Nephron progenitor cell (in vitro differentiated cells): ENCODE results near the gene RAB28.
A peak's percentile ranks its signal among the peaks of the same experiment; 100 is the strongest.

Experiments
- DNase-seq: peaks from one replicate; pipeline ENCODE4 v3.0.0; 2021
- H3K27ac Mint-ChIP-seq: 2 replicates; pipeline ENCODE4 v1.8.0; 2021; ENCODE audit warnings: mild to moderate bottlenecking, moderate library complexity, mixed read lengths
- H3K27me3 Mint-ChIP-seq: 2 replicates; pipeline ENCODE4 v1.8.0; 2021; ENCODE audit warnings: mild to moderate bottlenecking, low read depth, mixed read lengths; ENCODE audit not compliant: poor library complexity
- H3K36me3 Mint-ChIP-seq: 2 replicates; pipeline ENCODE4 v1.8.0; 2021; ENCODE audit warnings: low read depth, mixed read lengths
- H3K4me1 Mint-ChIP-seq: 2 replicates; pipeline ENCODE4 v1.8.0; 2021; ENCODE audit warnings: mixed read lengths
- H3K4me3 Mint-ChIP-seq: 2 replicates; pipeline ENCODE4 v1.8.0; 2021; ENCODE audit warnings: mild to moderate bottlenecking, moderate library complexity, mixed read lengths
- H3K9me3 Mint-ChIP-seq: 2 replicates; pipeline ENCODE4 v1.8.0; 2021; ENCODE audit warnings: mild to moderate bottlenecking, moderate library complexity, mixed read lengths
- TF ChIP-seq, protein P1 (sequence below): fragments of 200-600 bp; sonication (generic); IDR thresholded peaks from 2 replicates; pipeline ENCODE4 v1.5.0; 2021; ENCODE audit warnings: antibody characterized with exemption

The RAB28 gene

GRCh38 chr4:13371048-13371447, 113.1 kb downstream of the RAB28 start:
- no peak overlapping the region for H3K27ac Mint-ChIP-seq
- no peak overlapping the region for H3K4me3 Mint-ChIP-seq
- TF ChIP-seq, protein P1, sequence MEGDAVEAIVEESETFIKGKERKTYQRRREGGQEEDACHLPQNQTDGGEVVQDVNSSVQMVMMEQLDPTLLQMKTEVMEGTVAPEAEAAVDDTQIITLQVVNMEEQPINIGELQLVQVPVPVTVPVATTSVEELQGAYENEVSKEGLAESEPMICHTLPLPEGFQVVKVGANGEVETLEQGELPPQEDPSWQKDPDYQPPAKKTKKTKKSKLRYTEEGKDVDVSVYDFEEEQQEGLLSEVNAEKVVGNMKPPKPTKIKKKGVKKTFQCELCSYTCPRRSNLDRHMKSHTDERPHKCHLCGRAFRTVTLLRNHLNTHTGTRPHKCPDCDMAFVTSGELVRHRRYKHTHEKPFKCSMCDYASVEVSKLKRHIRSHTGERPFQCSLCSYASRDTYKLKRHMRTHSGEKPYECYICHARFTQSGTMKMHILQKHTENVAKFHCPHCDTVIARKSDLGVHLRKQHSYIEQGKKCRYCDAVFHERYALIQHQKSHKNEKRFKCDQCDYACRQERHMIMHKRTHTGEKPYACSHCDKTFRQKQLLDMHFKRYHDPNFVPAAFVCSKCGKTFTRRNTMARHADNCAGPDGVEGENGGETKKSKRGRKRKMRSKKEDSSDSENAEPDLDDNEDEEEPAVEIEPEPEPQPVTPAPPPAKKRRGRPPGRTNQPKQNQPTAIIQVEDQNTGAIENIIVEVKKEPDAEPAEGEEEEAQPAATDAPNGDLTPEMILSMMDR: no peak
- no peak for DNase-seq
- H3K4me1 Mint-ChIP-seq: peaks cover 16% of the 10 kb centered on the region
- H3K36me3 Mint-ChIP-seq: peaks cover 12% of the 10 kb centered on the region
- no peaks in the 10 kb centered on the region for H3K9me3 Mint-ChIP-seq
- H3K27me3 Mint-ChIP-seq: no peaks in the 10 kb centered on the region

GRCh38 chr4:13368217-13368616, 115.9 kb downstream of the RAB28 start:
- Mint-ChIP-seq H3K27me3 (peaks cover 2% of the 10 kb centered on the region), H3K4me3 (no peak overlapping the region), H3K4me1 (peaks cover 42% of the 10 kb centered on the region), H3K9me3 (no peaks in the 10 kb centered on the region), H3K27ac (peak overlapping the region; percentile 71), H3K36me3 (peaks cover 34% of the 10 kb centered on the region)
- TF ChIP-seq, protein P1: no peak
- DNase-seq: no peak

DNA sequence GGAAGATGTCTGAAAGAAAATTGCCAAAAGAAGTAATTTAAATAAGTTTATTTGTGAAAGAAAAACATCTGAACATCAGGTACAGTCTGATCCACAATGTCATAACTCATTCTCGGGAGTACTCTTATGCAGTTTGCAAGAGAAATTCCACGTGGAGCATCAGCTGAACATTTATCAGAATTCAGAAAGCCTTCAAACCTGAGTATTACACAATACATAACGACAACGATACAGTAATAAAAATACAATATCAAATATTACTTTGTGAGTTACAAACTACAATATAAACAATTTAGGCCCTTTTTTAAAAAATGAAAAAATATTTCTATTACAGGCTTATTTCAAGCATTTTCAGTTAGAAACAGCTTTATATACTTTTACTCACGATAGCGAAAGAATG, 116.4 kb downstream of the RAB28 start:
- Mint-ChIP-seq H3K36me3 (peaks cover 34% of the 10 kb centered on the region), H3K27me3 (peaks cover 2% of the 10 kb centered on the region), H3K4me1 (peaks cover 42% of the 10 kb centered on the region), H3K4me3 (no peak overlapping the region), H3K27ac (no peak overlapping the region), H3K9me3 (no peaks in the 10 kb centered on the region)
- TF ChIP-seq, protein P1: no peak
- DNase-seq: no peak

GRCh38 chr4:13367244-13367643, 116.9 kb downstream of the RAB28 start:
- H3K9me3 Mint-ChIP-seq: no peaks in the 10 kb centered on the region
- peaks cover 2% of the 10 kb centered on the region for H3K27me3 Mint-ChIP-seq
- TF ChIP-seq, protein P1: no peak
- H3K4me3 Mint-ChIP-seq: no peak overlapping the region
- peaks cover 35% of the 10 kb centered on the region for H3K36me3 Mint-ChIP-seq
- H3K4me1 Mint-ChIP-seq: peaks cover 42% of the 10 kb centered on the region
- DNase-seq: no peak
- no peak overlapping the region for H3K27ac Mint-ChIP-seq

DNA sequence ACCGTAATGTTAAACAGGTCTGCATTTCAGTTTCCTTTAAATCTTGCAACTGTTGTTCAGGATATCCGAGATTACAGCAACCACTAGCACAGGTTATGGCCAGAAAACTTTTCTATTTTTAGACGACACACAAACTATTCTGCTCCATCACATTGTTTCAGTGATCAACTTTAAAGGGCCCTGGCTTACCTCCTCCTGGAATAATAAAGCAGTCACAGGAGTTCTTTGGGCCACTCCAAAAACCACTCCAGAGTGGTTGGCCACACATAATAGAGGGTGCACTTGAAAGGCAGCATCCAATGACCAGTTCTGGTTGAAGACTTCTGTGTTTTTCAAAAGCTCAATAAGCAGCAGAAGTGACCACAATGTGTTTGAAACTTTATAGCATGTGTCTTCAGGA, 118.9 kb downstream of the RAB28 start:
- no peaks in the 10 kb centered on the region for H3K9me3 Mint-ChIP-seq
- no peak overlapping the region for H3K27ac Mint-ChIP-seq
- DNase-seq: no peak
- H3K36me3 Mint-ChIP-seq: peaks cover 45% of the 10 kb centered on the region
- TF ChIP-seq, protein P1: no peak
- peaks cover 2% of the 10 kb centered on the region for H3K27me3 Mint-ChIP-seq
- peaks cover 42% of the 10 kb centered on the region for H3K4me1 Mint-ChIP-seq
- no peak overlapping the region for H3K4me3 Mint-ChIP-seq

GRCh38 chr4:13364653-13365052, 119.5 kb downstream of the RAB28 start:
- DNase-seq: no peak
- peaks cover 51% of the 10 kb centered on the region for H3K36me3 Mint-ChIP-seq
- H3K4me3 Mint-ChIP-seq: no peak overlapping the region
- TF ChIP-seq, protein P1: no peak
- peaks cover 2% of the 10 kb centered on the region for H3K27me3 Mint-ChIP-seq
- no peaks in the 10 kb centered on the region for H3K9me3 Mint-ChIP-seq
- H3K4me1 Mint-ChIP-seq: peaks cover 42% of the 10 kb centered on the region
- peak overlapping the region; percentile 27 for H3K27ac Mint-ChIP-seq
